ENCODE data around the gene CX3CR1.

CX3CR1 gene

GRCh38 chr3:39249453-39250115, 30.3 kb downstream of the CX3CR1 start:
- no peak overlapping the region for H2AFZ ChIP-seq (ENCODE audit: low read length)
- no peak overlapping the region for H3K4me2 ChIP-seq (ENCODE audit: low read depth, low read length)

GRCh38 chr3:39241561-39241960, 38.3 kb downstream of the CX3CR1 start:
- H3K9ac ChIP-seq (ENCODE audit: low read length): no peak overlapping the region
- H3K79me2 ChIP-seq (ENCODE audit: low read length): no peaks in the 10 kb centered on the region
- H3K9me2 ChIP-seq (replicated peaks; ENCODE audit: insufficient read depth, low read length): no peaks in the 10 kb centered on the region
- H3K4me2 ChIP-seq (ENCODE audit: low read depth, low read length): no peak overlapping the region
- no peaks in the 10 kb centered on the region for H3F3A ChIP-seq (ENCODE audit: insufficient read depth, low read length)
- no peaks in the 10 kb centered on the region for H3K4me1 ChIP-seq (ENCODE audit: low read length)
- TF ChIP-seq EZH2 (optimal IDR thresholded peaks at IDR 0.05; ENCODE audit: low read depth, low read length): no peak
- TF ChIP-seq, protein P1, sequence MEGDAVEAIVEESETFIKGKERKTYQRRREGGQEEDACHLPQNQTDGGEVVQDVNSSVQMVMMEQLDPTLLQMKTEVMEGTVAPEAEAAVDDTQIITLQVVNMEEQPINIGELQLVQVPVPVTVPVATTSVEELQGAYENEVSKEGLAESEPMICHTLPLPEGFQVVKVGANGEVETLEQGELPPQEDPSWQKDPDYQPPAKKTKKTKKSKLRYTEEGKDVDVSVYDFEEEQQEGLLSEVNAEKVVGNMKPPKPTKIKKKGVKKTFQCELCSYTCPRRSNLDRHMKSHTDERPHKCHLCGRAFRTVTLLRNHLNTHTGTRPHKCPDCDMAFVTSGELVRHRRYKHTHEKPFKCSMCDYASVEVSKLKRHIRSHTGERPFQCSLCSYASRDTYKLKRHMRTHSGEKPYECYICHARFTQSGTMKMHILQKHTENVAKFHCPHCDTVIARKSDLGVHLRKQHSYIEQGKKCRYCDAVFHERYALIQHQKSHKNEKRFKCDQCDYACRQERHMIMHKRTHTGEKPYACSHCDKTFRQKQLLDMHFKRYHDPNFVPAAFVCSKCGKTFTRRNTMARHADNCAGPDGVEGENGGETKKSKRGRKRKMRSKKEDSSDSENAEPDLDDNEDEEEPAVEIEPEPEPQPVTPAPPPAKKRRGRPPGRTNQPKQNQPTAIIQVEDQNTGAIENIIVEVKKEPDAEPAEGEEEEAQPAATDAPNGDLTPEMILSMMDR (IDR thresholded peaks at IDR 0.05; ENCODE audit: low read length): no peak
- TF ChIP-seq EZH2phosphoT487 (IDR thresholded peaks at IDR 0.05; ENCODE audit: low read length): no peak
- no peaks in the 10 kb centered on the region for H4K20me1 ChIP-seq (ENCODE audit: insufficient read depth, low read length)
- H3K9me3 ChIP-seq (replicated peaks; ENCODE audit: insufficient read depth, low read length): no peaks in the 10 kb centered on the region; the same call in 1 of the 2 replicates
- no peak overlapping the region for H3K27ac ChIP-seq (ENCODE audit: low read length)
- DNase-seq: no peak
- no peak overlapping the region for H2AFZ ChIP-seq (ENCODE audit: low read length)
- H3K36me3 ChIP-seq (replicated peaks; ENCODE audit: insufficient read depth, low read length): no peaks in the 10 kb centered on the region
- no peaks in the 10 kb centered on the region for H3K27me3 ChIP-seq (replicated peaks; ENCODE audit: insufficient read depth, low read length)
- no peak overlapping the region for H3K4me3 ChIP-seq (ENCODE audit: low read length)

More at GRCh38 chr3:39249453-39250115, 30.3 kb downstream of the CX3CR1 start:
- H3K36me3 ChIP-seq (replicated peaks; ENCODE audit: insufficient read depth, low read length): no peaks in the 10 kb centered on the region
- no peak overlapping the region for H3K27ac ChIP-seq (ENCODE audit: low read length)
- H3K9ac ChIP-seq (ENCODE audit: low read length): no peak overlapping the region
- H3K9me3 ChIP-seq (replicated peaks; ENCODE audit: insufficient read depth, low read length): no peaks in the 10 kb centered on the region
- H3K4me3 ChIP-seq (ENCODE audit: low read length): no peak overlapping the region
- no peaks in the 10 kb centered on the region for H3F3A ChIP-seq (ENCODE audit: insufficient read depth, low read length)
- no peak for DNase-seq
- TF ChIP-seq EZH2 (optimal IDR thresholded peaks at IDR 0.05; ENCODE audit: low read depth, low read length): no peak
- TF ChIP-seq EZH2phosphoT487 (IDR thresholded peaks at IDR 0.05; ENCODE audit: low read length): no peak
- TF ChIP-seq, protein P1 (IDR thresholded peaks at IDR 0.05; ENCODE audit: low read length): no peak
- H3K27me3 ChIP-seq (replicated peaks; ENCODE audit: insufficient read depth, low read length): no peaks in the 10 kb centered on the region
- no peaks in the 10 kb centered on the region for H3K9me2 ChIP-seq (replicated peaks; ENCODE audit: insufficient read depth, low read length)
- no peaks in the 10 kb centered on the region for H3K79me2 ChIP-seq (ENCODE audit: low read length)
- H3K4me1 ChIP-seq (ENCODE audit: low read length): peaks cover 10% of the 10 kb centered on the region
- H4K20me1 ChIP-seq (ENCODE audit: insufficient read depth, low read length): no peaks in the 10 kb centered on the region

DNA sequence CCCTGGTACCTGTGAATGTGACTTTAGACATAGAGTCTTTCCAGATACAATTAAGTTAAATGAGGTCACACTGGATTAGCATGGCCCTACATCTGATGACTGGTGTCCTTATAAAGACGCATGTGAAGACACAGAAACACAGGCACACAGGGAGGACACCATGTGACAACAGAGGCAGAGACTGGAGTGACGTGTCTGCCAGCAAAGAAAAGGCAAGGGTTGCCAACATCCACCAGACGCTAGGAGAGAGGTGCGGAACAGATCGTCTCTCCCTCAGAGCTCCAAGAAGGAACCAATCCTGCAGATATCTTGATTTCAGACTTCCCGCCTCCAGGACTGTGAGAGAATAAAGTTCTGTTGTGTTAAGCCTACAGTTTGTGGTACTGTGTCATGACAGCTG, 42.8 kb downstream of the CX3CR1 start:
- no peak overlapping the region for H3K4me2 ChIP-seq (ENCODE audit: low read depth, low read length)
- no peak overlapping the region for H2AFZ ChIP-seq (ENCODE audit: low read length)
- H3F3A ChIP-seq (ENCODE audit: insufficient read depth, low read length): peaks cover 5% of the 10 kb centered on the region
- H3K4me1 ChIP-seq (ENCODE audit: low read length): peaks cover 30% of the 10 kb centered on the region
- no peaks in the 10 kb centered on the region; the same call in 1 of the 2 replicates for H3K9me3 ChIP-seq (replicated peaks; ENCODE audit: insufficient read depth, low read length)
- H3K27ac ChIP-seq (ENCODE audit: low read length): no peak overlapping the region
- H3K79me2 ChIP-seq (ENCODE audit: low read length): no peaks in the 10 kb centered on the region
- H3K4me3 ChIP-seq (ENCODE audit: low read length): no peak overlapping the region
- no peaks in the 10 kb centered on the region for H4K20me1 ChIP-seq (ENCODE audit: insufficient read depth, low read length)
- no peak overlapping the region for H3K9ac ChIP-seq (ENCODE audit: low read length)
- TF ChIP-seq, protein P1 (IDR thresholded peaks at IDR 0.05; ENCODE audit: low read length): no peak
- H3K36me3 ChIP-seq (replicated peaks; ENCODE audit: insufficient read depth, low read length): no peaks in the 10 kb centered on the region
- H3K9me2 ChIP-seq (replicated peaks; ENCODE audit: insufficient read depth, low read length): no peaks in the 10 kb centered on the region
- no peak for DNase-seq
- H3K27me3 ChIP-seq (replicated peaks; ENCODE audit: insufficient read depth, low read length): no peaks in the 10 kb centered on the region
